GM13976 (cell line): ENCODE data around the gene SH3PXD2B.

ENCODE experiments used
- DNase-seq: peaks from one replicate; pipeline ENCODE4 v3.0.0; 2012; ENCODE audit warnings: low spot score
- in situ Hi-C: fragments of 300-500 bp; cut with MboI; formaldehyde crosslinking; loops from one replicate; pipeline ENCODE4 v1.12.0; 2022; ENCODE audit warnings: low sequenced_read_pairs, mixed read lengths, inconsistent platforms; ENCODE audit not compliant: unreplicated experiment
- TF ChIP-seq, protein P1 (sequence below): IDR thresholded peaks from 2 replicates; pipeline ENCODE4 v1.5.1; 2012; ENCODE audit warnings: borderline replicate concordance, mild to moderate bottlenecking; ENCODE audit not compliant: insufficient read depth; ENCODE audit errors: extremely low read depth, missing control alignments, control extremely low read depth

The SH3PXD2B gene

DNA sequence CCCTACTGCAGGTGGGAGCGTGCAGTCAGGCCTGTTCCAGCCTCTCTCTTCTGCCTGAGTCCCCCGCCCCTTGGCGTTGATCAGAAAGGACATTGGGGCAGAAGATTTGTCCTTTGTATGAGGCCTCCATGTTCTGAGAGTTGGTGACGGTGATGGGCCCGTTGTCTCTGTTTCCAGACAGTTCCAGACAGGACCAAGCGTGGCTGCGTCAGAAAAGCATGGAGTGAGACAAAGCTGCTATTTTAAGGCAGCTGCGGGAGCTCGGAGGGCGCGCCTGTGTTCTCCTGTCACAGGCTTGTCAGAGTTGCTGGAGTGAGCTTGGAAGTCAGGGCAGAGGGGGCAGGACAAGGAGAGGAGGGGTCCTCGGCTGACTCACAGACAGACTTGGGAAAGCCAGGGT, 32.1 kb upstream of the SH3PXD2B start:
- TF ChIP-seq, protein P1, sequence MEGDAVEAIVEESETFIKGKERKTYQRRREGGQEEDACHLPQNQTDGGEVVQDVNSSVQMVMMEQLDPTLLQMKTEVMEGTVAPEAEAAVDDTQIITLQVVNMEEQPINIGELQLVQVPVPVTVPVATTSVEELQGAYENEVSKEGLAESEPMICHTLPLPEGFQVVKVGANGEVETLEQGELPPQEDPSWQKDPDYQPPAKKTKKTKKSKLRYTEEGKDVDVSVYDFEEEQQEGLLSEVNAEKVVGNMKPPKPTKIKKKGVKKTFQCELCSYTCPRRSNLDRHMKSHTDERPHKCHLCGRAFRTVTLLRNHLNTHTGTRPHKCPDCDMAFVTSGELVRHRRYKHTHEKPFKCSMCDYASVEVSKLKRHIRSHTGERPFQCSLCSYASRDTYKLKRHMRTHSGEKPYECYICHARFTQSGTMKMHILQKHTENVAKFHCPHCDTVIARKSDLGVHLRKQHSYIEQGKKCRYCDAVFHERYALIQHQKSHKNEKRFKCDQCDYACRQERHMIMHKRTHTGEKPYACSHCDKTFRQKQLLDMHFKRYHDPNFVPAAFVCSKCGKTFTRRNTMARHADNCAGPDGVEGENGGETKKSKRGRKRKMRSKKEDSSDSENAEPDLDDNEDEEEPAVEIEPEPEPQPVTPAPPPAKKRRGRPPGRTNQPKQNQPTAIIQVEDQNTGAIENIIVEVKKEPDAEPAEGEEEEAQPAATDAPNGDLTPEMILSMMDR = no peak
- in situ Hi-C loops = loop anchor here (10.0 kb wide), 1 partner anchor 438 kb away; no protein-coding TSS in a partner anchor
- DNase-seq = no peak

DNA sequence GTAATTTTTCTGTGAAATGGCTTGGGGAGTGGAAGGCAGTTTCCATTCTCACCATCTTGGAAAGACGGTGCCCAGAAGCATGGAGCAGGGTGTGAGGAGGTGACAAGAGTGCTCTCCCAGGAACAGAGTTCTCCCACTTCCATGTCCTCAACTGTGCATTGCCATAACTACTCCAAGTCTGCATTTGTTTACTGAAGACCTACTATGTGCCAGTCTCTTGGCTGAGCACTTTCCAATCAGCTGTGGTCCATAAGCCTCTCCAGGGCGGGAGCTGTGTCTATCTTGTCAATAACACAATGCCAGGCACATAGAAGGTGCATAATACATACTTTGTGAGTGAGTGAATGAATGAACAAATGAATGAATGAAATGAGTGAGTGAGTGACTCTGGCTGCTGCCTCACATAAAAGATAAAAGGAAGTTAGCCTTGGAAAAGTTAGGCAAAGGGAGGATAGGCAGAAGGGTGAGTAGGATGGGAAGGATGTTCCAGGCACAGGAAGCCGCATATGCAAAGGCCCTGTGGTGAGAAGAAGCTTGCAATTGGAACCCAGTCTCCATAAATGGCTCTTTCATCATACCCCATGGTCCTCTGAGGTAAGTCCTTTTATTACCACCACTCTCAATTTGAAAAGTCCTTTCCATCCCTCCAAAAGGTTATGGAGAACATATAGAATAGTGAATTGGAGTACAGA, 31.3 kb upstream of the SH3PXD2B start:
- DNase-seq = no peak
- TF ChIP-seq, protein P1 = no peak
- in situ Hi-C loops = loop anchor here (10.0 kb wide), 1 partner anchor 439 kb away; no protein-coding TSS in a partner anchor

DNA sequence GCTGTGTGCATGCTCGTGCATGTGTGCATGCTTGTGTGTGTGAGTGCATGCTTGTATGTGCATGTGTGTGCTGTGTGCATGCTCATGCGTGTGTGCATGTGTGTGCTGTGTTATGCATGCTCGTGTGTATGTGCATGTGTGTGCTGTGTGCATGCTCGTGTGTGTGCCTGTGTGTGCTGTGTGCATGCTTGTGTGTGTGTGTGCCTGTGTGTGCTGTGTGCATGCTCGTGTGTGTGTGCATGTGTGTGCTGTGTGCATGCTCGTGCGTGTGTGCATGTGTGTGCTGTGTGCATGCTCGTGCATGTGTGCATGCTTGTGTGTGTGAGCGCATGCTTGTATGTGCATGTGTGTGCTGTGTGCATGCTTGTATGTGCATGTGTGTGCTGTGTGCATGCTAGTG, 30.3 kb upstream of the SH3PXD2B start:
- TF ChIP-seq, protein P1 = no peak
- no peak for DNase-seq
- in situ Hi-C loops = loop anchor here (5.0 to 10.0 kb wide), 2 partner anchors 213 to 440 kb away; no protein-coding TSS in a partner anchor

DNA sequence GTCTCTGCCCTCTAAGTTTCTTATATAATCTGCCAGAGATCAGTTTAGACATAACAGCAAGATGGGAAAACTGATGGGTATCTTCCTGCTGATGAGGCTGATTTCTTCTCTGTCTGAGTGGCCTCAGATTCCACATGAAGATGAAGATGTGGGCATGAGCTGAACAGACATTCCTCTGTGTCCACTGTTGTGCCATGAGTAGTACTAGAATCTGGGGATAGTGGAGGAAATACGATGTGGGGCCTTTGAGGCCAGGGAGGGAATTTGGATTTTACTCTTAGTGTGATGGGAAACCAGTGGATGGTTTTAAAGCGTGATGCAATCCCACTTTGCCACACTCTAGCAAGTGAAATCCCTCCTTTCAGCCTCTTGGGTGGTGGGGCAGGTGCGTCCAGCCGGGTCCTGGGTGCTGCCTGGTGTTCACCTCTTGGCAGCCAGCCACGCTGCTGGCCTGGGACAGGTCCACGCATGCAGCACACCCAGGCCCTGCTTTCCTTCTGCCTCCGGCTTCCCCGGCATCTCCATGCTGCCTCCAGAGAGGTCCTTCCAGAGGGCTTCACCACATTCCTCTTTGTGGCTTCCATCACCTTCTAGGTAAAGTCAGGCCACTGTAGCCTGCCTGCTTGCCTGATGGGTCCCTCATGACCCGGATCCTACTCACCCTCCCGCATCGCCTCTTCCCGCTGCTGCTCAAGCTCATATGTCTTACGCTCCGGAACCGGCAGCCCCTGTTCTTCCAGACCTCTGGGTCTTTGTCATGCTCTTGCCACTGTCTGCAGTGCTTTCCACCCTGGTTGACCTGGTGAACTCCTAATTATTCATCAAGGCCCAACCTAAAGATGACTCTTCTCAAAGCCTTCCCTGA, 28.1 kb upstream of the SH3PXD2B start:
- in situ Hi-C loops = loop anchor here (5.0 to 10.0 kb wide), 2 partner anchors 215 to 442 kb away; no protein-coding TSS in a partner anchor
- DNase-seq = no peak
- TF ChIP-seq, protein P1 = no peak

DNA sequence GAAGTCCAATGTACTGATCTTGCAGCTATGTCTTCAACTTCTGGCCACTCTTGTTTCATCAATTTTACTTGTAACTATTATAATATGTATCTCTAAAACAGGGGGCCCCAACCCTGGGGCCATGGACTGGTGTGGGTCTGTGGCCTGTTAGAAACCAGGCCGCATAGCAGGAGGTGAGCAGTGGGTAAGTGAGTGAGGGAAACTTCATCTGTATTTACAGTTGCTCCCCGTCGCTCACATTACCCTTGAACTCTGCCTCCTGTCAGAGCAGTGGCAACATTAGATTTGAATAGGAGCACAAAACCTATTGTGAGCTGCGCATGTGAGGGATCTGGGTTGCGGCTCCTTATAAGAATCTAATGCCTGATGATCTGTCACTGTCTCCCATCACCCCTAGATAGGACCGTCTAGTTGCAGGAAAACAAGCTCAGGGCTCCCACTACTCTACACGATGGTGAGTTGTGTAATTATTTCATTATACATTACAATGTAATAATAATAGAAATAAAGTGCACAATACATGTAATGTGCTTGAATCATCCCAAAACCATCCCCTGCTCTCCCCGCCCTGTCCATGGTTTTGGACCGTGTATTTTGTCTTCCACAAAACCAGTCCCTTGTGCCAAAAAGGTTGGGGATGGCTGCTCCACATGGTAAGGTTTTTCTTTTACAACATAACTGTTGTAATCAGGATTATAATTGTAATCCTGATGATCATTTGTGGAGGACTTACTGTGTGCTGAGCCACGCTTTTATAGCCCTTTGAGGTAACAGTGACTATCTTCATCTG, 26.9 kb upstream of the SH3PXD2B start:
- TF ChIP-seq, protein P1 = no peak
- in situ Hi-C loops = loop anchor here (5.0 to 10.0 kb wide), 2 partner anchors 216 to 444 kb away; no protein-coding TSS in a partner anchor
- DNase-seq = no peak

DNA sequence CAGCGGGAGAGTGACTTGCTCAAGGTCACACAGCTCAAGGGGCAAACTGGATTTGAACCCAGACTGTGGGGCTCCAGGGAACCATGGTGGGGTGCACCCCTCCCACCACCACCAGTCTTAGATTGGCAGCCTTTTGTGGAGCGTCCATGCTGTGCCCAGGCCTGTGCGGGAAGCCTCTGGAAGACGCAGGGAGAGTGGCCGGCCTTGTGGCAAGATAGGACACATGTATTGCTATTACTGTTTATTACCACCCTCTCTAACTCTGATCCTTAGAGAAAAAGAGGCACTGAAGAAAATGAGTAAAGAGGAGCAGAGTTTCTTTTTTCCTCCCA, 25.4 kb upstream of the SH3PXD2B start:
- TF ChIP-seq, protein P1 = no peak
- in situ Hi-C loops = loop anchor here (5.0 to 10.0 kb wide), 2 partner anchors 218 to 445 kb away; no protein-coding TSS in a partner anchor
- no peak for DNase-seq
